Left ventricle myocardium superior (tissue), 1 donor: ENCODE data around the gene ORC5. TPM values are rescaled to one million over a fixed set of nuclear protein-coding genes. Genes with fewer than 3 reads are reported as not detected.

ENCODE experiments used
- total RNA-seq: library from RNA; stranded (reverse); fragmentation: NEBNext Ultra II Directional; extraction: Animal tissue kit (Norgen Biotek cat#: 25700); gene quantifications from one replicate; pipeline ENCODE4 v1.2.1, GENCODE V29; 2021
- donor health status: DM: no; HTN: yes; CAD: no; lungs with severe emphysema.

The ORC5 gene
- total RNA-seq, 1 donor from 2014 or later, result 7.7 TPM

Other genes with a start within 250 kb of the ORC5 start
- gene RELN, start 218.4 kb downstream of the ORC5 start, total RNA-seq, result 2.5 TPM
- not detected for gene LHFPL3, start 120.6 kb upstream of the ORC5 start, total RNA-seq